Left ventricle myocardium inferior (tissue), 1 donor: ENCODE measurements around the gene ASTN2. TPM values are rescaled to one million over a fixed set of nuclear protein-coding genes. Genes with fewer than 3 reads are reported as not detected.
A peak's percentile ranks its signal among the peaks of the same experiment; 100 is the strongest.

Experiments used
- DNase-seq: peaks from one replicate; pipeline ENCODE4 v3.0.0-alpha.2; 2020
- H3K27ac ChIP-seq: fragments of 200-600 bp; replicated peaks from 2 replicates; pipeline ENCODE4 v1.8.0; 2021
- H3K27me3 ChIP-seq: fragments of 200-600 bp; 2 replicates; pipeline ENCODE4 v1.8.0; 2021; ENCODE audit warnings: low read depth
- H3K36me3 ChIP-seq: fragments of 200-600 bp; 2 replicates; pipeline ENCODE4 v1.8.0; 2021
- H3K4me1 ChIP-seq: fragments of 200-600 bp; 2 replicates; pipeline ENCODE4 v1.8.0; 2021
- H3K4me3 ChIP-seq: fragments of 200-600 bp; 2 replicates; pipeline ENCODE4 v1.8.0; 2021; ENCODE audit warnings: mild to moderate bottlenecking, moderate library complexity
- H3K9me3 ChIP-seq: fragments of 200-600 bp; replicated peaks from 2 replicates; pipeline ENCODE4 v1.8.0; 2021
- CTCF ChIP-seq: fragments of 200-600 bp; IDR thresholded peaks from 2 replicates; pipeline ENCODE4 v1.8.0; 2021; ENCODE audit warnings: antibody characterized with exemption, mild to moderate bottlenecking, borderline replicate concordance
- intact Hi-C: fragments of 100-400 bp; cut with micrococcal nuclease; formaldehyde crosslinking; loops from one replicate; pipeline ENCODE4 v1.11.0; 2022
- long read RNA-seq: library from polyadenylated mRNA; unstranded; transcript quantifications from one replicate; pipeline ENCODE4 v2.0.0, GENCODE V29; 2021
- total RNA-seq: library from RNA; stranded (reverse); fragmentation: NEBNext Ultra II Directional; extraction: Animal tissue kit (Norgen Biotek cat#: 25700); gene quantifications from one replicate; pipeline ENCODE4 v1.2.1, GENCODE V29; 2021
- donor health status: DM: no; HTN: yes; CAD: no; lungs with severe emphysema.

The ASTN2 gene, protein sequence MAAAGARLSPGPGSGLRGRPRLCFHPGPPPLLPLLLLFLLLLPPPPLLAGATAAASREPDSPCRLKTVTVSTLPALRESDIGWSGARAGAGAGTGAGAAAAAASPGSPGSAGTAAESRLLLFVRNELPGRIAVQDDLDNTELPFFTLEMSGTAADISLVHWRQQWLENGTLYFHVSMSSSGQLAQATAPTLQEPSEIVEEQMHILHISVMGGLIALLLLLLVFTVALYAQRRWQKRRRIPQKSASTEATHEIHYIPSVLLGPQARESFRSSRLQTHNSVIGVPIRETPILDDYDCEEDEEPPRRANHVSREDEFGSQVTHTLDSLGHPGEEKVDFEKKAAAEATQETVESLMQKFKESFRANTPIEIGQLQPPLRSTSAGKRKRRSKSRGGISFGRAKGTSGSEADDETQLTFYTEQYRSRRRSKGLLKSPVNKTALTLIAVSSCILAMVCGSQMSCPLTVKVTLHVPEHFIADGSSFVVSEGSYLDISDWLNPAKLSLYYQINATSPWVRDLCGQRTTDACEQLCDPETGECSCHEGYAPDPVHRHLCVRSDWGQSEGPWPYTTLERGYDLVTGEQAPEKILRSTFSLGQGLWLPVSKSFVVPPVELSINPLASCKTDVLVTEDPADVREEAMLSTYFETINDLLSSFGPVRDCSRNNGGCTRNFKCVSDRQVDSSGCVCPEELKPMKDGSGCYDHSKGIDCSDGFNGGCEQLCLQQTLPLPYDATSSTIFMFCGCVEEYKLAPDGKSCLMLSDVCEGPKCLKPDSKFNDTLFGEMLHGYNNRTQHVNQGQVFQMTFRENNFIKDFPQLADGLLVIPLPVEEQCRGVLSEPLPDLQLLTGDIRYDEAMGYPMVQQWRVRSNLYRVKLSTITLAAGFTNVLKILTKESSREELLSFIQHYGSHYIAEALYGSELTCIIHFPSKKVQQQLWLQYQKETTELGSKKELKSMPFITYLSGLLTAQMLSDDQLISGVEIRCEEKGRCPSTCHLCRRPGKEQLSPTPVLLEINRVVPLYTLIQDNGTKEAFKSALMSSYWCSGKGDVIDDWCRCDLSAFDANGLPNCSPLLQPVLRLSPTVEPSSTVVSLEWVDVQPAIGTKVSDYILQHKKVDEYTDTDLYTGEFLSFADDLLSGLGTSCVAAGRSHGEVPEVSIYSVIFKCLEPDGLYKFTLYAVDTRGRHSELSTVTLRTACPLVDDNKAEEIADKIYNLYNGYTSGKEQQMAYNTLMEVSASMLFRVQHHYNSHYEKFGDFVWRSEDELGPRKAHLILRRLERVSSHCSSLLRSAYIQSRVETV (N-terminal part only)
- total RNA-seq, result 6.1 TPM
- long read RNA-seq, full-length matches to known transcripts, result 9 of 25 reads
- long read RNA-seq, partial matches to known transcripts, result 8 of 25 reads
- long read RNA-seq, other reads (novel, unspliced or antisense), result 8 of 25 reads

- peak within 1 kb of the TSS; percentile 62 for H3K4me3 ChIP-seq
- no peaks in the 10 kb centered on the region for H3K36me3 ChIP-seq
- H3K9me3 ChIP-seq, result no peaks in the 10 kb centered on the region
- TF ChIP-seq CTCF, result no peak
- H3K4me1 ChIP-seq, result peaks cover 27% of the 10 kb centered on the region
- peaks cover 100% of the 10 kb centered on the region for H3K27me3 ChIP-seq
- no peak within 1 kb of the TSS for H3K27ac ChIP-seq
- no peak for DNase-seq
- intact Hi-C loops, result no loop called here
Measured at GRCh38 chr9:117414906-117415331, at the start of gene ASTN2. TSS of gene ASTN2 (minus strand) at chr9:117415057. CDS start at chr9:117414938, 119 bp downstream.

DNA sequence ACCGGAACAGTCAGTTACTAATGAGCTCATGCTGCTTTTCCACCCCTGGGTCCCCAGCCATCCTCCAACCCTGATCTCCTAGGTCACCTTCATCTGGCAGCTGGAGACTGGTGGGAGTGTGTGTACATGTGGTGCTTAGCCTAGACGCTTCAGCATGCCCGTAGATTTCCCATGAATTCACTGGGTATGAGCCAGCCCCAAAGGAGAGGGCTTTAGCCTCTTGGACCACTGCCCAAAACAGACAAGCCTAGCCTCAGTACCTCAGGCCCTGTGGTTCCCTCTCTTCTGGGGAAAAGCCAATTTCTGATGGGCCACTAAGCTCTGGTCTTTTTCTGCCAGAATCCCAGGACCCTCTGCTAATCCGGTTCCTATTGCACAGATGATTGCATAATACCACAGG, 48.0 kb upstream of the ASTN2 start:
- Histone ChIP-seq H3K4me1 (no peaks in the 10 kb centered on the region), H3K27ac (no peak overlapping the region), H3K27me3 (peaks cover 26% of the 10 kb centered on the region), H3K4me3 (no peak overlapping the region), H3K9me3 (no peaks in the 10 kb centered on the region), H3K36me3 (no peaks in the 10 kb centered on the region)
- intact Hi-C loops, result no loop called here
- TF ChIP-seq CTCF, result no peak
- DNase-seq, result no peak

- intact Hi-C loops, result no loop called here
- no peak for TF ChIP-seq CTCF
- Histone ChIP-seq H3K27me3 (peaks cover 26% of the 10 kb centered on the region), H3K4me3 (no peak overlapping the region), H3K4me1 (no peaks in the 10 kb centered on the region), H3K9me3 (no peaks in the 10 kb centered on the region), H3K27ac (no peak overlapping the region), H3K36me3 (no peaks in the 10 kb centered on the region)
- no peak for DNase-seq
Measured at GRCh38 chr9:117461386-117461785, 46.5 kb upstream of the ASTN2 start.

GRCh38 chr9:117460743-117461142, 45.9 kb upstream of the ASTN2 start:
- no peak overlapping the region for H3K4me3 ChIP-seq
- intact Hi-C loops, result no loop called here

More at GRCh38 chr9:117460743-117461142, 45.9 kb upstream of the ASTN2 start:
- DNase-seq, result no peak
- H3K9me3 ChIP-seq, result no peaks in the 10 kb centered on the region
- TF ChIP-seq CTCF, result no peak
- H3K27ac ChIP-seq, result no peak overlapping the region
- no peaks in the 10 kb centered on the region for H3K4me1 ChIP-seq
- no peaks in the 10 kb centered on the region for H3K36me3 ChIP-seq
- peaks cover 27% of the 10 kb centered on the region for H3K27me3 ChIP-seq
